KOPT-K1 (cell line): ENCODE data around the gene JPH2.
"Not testable (repeated sequence)": the region's sequence is repeated elsewhere in the genome, so short reads cannot be mapped to it uniquely, and the experiment has no call there.

Source experiments
- H3K27ac ChIP-seq: fragments of 200-600 bp; sonication (generic); 2 replicates; pipeline ENCODE4 v1.5.1; 2016; ENCODE audit warnings: antibody characterized with exemption, mild to moderate bottlenecking, low read depth, low read length; ENCODE audit not compliant: poor library complexity, severe bottlenecking
- H3K36me3 ChIP-seq: fragments of 200-600 bp; sonication (generic); 2 replicates; pipeline ENCODE4 v1.5.1; 2017; ENCODE audit warnings: antibody characterized with exemption, mild to moderate bottlenecking, low read length, moderate library complexity; ENCODE audit not compliant: insufficient read depth
- H3K9me3 ChIP-seq: fragments of 200-600 bp; sonication (generic); 2 replicates; pipeline ENCODE4 v1.5.1; 2017; ENCODE audit warnings: antibody characterized with exemption, low read length, mild to moderate bottlenecking; ENCODE audit not compliant: insufficient read depth, poor library complexity, severe bottlenecking

The JPH2 gene

DNA sequence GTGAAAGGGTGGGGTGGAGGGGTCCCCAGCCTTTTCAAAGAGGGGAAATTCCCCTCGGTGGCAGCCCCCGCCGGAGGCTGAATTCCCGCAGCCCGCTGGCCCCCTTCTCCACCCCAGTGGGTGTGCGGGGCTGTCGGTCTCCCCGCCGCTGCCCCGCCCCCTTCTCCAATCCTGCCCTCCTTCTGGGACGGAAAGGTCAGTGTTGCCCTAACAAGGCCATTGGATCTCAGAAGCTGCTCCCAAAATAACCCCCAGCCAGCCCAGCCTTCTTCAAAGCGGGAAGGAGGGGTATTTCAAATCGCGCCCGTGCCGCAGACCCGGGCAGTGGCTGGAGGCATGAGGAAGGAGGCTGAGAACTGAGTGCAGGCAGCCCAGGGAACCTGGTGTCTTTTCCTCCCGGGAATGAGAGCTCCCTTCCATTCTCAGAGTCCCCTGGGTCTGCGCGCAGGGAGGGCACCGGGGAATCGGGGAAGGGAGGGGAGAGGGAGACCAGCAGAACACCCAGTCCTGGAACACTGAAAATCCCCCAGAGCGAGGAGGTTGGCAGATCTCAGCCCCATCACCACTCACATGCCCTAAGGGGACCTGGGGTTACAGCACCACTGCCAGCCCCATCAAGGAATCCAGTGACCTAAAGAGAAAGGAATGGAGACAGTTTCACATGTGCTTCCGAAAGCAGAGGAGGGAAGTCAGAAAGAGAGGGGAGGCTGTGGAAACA is at the start of gene JPH2:
Gene JPH2 (minus strand): TSS at position 135 of the 718 bp plus-strand sequence. CDS start 483 bp downstream, outside the sequence.
- no peak within 1 kb of the TSS for H3K27ac ChIP-seq
- H3K9me3 ChIP-seq, result no peaks in the 10 kb centered on the region
- H3K36me3 ChIP-seq, result no peaks in the 10 kb centered on the region

DNA sequence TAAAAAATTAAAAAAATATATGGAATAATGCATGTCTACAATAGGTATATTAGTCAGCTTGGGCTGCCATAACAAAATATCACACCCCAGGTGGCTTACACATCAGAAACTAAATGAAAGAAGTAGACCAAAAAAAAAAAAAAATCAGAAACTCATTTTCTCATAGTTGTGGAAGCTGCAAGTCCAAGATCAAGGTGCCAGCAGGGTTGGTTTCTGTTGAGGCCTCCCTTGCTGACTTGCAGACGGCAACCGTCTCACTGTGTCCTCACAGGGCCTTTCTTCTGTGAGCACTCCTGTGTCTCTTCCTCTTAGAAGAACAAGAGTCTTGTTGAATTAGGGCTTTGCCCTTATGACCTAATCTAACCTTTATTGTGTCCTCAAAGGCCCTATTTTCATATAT is 48.7 kb upstream of the JPH2 start:
- H3K36me3 ChIP-seq, result no peaks in the 10 kb centered on the region
- no peak overlapping the region for H3K27ac ChIP-seq
- no peaks in the 10 kb centered on the region for H3K9me3 ChIP-seq

DNA sequence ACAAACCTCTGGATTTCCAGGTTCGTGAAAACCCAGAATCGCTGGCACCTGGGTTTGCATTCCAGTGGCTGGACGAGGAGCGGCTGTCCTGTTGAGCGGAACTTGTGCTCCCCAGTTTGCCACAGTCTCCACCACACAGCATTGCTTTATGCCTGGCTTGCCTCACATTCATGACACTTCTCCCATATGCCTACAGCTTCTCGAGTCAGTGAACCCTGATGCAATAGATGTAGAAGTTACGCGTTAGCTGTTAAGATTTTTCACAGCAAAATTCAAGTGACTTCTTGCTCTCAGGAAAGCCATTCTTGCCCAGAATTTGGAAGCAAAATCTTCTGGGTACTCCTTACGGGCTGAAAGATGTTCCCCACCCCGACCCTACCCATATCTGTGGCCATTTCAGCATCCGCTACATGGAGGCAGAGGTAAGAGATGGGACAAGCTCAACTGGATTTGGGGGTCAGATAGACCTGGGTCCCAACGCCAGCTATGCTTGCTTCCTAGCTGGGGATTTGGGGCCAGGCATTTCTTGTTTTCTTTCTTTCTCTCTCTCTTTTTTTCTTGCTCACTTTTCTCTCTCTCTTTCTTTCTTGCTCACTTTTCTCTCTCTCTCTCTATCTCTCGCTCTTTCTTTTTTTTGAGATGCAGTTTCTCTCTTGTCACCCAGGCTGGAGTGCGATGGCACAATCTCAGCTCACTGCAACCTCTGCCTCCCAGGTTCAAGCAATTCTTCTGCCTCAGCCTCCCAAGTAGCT is 47.8 kb upstream of the JPH2 start:
- Histone ChIP-seq H3K9me3 (no peaks in the 10 kb centered on the region), H3K36me3 (no peaks in the 10 kb centered on the region), H3K27ac (no peak overlapping the region)

DNA sequence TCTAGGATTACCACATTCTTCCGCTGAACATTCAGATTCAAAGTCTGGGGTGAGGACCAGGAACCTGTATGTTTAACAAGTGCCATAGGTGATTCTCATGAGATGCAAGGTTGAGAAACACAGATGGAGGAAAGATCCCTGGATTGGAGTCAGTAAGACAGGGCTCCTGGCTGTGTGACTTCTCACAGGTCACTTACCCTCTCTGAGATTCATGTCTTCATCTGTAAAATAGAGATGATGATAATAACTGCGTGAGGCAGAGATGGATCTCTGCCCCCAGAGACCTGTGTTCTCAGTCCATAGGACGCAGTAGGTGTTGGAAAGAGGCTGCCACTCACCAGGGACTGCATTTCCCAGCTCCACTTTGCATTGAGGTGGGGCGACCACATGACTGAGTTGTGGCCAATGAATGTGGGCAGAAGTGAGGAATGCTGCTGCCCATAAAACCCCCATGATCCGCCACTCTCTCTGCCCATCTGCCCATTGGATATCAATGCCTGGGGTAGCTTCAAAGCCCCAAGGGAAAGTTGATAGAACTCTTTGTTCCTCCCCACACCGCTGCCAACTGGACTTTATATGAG is 46.5 kb upstream of the JPH2 start:
- no peaks in the 10 kb centered on the region for H3K36me3 ChIP-seq
- no peak overlapping the region for H3K27ac ChIP-seq
- no peaks in the 10 kb centered on the region for H3K9me3 ChIP-seq

DNA sequence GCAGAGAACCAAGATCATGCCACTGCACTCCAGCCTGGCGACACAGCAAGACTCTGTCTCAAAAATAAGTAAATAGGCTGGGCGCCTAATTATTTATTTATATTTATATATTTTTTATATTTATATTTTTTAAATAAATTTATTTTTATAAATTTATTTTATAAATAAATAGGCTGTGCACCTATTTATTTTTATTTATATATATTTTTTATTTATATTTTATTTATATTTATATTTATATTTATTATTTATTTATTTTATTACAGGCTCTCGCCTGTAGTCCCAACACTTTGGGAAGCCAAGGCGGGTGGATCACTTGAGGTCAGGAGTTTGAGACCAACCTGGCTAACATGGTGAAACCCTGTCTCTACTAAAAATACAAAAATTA is 45.5 kb upstream of the JPH2 start:
- not testable (repeated sequence) for H3K36me3 ChIP-seq, H3K27ac ChIP-seq, H3K9me3 ChIP-seq

DNA sequence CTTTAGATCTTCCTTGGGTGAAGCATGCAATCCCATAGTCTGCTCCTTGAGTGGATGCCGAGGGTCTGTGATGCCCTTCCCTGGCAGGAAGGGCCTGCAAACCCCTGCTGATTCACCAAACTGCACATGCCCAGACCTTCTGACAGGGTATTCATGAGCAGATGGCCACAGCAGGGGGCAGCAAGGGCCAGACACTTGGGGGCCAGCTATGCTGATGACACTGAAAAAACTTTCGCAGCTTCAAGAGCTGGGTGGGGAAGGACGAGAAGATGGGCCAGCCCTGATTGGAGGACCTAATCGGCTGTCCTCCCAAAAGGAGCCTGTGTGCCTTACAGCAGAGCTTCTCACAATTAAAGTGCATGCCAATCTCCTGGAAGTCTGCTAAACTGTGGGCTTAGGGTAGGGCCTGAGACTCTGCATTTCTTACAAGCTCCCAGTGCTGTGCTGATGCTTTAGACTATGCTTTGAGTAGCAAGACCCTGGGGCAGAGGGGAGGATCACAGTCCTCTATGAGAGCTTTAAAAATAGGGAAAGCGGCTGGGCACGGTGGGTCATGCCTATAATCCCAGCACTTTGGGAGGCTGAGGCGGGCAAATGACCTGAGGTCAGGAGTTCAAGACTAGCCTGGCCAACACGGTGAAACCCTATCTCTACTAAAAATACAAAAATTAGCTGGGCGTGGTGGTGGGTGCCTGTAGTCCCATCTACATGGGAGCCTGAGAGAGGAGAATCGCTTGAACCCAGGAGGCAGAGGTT is 44.9 kb upstream of the JPH2 start:
- Histone ChIP-seq H3K27ac (no peak overlapping the region), H3K36me3 (no peaks in the 10 kb centered on the region), H3K9me3 (no peaks in the 10 kb centered on the region)

DNA sequence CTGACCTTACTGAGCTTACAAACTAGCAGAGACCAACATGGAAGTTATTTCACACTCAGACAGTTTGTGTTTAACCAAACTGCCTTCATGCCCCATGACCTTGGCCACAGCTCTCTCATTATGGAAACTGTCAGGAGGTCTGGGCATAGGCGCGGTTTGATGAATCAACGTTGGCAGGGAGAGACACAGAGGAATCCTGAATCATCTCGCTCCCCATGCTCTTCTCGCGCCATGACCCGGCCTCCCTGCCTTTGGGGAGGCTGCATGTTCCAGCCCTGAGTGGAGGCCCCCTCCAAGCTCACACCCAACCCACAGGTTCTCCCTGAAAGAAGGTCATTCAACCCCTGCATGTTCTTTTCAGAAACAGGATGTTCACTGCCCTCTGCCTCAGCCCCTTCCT is 44.2 kb upstream of the JPH2 start:
- Histone ChIP-seq H3K36me3 (no peaks in the 10 kb centered on the region), H3K27ac (no peak overlapping the region), H3K9me3 (no peaks in the 10 kb centered on the region)

DNA sequence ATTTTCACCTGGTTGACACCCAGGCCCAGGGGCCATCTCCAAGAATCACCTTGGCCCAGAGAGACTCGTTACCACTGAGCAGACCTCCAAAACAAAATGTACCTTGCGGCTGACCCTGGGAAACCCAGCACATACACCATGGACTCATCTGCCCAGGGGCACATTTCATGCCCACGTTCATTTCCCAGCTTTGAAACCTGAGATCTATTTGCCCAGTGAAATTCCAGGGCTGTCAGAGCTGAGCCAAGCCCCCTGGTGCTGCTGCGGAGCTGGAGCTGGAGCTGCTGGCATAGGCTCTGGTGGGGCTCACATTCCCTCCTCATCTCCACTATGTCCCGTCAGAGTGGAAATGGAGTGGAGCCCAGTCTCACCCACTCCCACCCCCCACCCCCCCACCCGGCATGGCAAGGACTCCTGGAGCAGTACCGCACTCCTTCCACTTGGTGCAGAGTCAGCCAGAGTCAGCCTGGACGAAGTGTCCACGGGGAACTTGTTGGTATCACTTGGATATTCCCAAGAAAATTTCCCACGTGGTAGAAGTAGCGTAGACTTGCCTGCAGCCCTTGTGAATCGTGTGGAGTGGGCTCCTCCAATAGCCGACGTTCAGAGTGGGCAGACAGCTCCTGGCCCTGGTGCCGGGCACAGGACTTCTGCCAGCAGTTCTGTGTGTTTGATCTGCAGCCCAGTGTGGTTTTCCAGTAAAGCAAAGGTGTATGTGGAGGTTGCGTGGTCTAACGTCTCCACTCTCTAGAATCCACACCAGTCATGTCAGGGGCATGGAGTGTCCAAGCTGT is 41.7 kb upstream of the JPH2 start:
- no peak overlapping the region for H3K27ac ChIP-seq
- H3K36me3 ChIP-seq, result no peaks in the 10 kb centered on the region
- H3K9me3 ChIP-seq, result no peaks in the 10 kb centered on the region

DNA sequence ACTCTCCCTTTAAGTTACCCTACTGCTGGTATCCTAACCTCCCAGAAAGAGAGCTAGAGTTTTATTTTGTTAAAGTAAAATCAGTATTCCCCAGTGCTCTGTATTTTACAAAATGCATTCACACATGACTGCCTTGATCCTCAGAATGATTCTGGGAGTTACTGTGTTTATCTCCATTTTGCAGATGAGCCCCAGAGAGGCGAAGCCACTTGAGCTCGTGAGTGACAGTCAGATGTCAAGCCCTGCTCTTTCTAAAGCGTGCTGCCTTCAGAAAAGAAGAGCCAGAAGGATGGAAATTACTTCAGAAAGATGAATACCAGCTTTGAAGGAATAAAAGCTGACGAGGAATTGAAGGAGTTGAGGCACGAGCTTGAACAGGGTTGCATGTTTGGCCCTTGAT is 37.6 kb upstream of the JPH2 start:
- H3K36me3 ChIP-seq, result no peaks in the 10 kb centered on the region
- no peak overlapping the region for H3K27ac ChIP-seq

DNA sequence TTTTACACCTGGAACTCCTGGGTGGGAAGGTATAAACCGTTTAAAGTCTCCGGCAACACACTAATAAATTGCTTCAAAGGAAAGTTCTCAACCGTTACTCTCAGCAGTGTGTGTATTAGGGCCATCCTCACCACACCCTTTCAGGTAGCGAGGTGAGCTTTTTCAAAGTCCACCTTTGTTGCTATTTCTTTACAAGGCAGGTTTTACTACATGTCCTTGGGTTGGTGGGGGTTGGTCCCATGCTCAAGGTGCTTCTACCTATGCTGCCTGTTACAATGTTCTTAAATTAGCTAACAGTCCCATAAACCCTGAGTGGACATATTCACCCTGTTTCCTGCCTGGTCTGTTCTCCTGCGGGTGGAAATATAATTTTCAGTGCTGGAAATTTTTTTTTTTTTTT is 36.7 kb upstream of the JPH2 start:
- H3K9me3 ChIP-seq, result no peaks in the 10 kb centered on the region
- no peaks in the 10 kb centered on the region for H3K36me3 ChIP-seq
- no peak overlapping the region for H3K27ac ChIP-seq

More for the DNA sequence above, 37.6 kb upstream of the JPH2 start:
- H3K9me3 ChIP-seq, result no peaks in the 10 kb centered on the region

DNA sequence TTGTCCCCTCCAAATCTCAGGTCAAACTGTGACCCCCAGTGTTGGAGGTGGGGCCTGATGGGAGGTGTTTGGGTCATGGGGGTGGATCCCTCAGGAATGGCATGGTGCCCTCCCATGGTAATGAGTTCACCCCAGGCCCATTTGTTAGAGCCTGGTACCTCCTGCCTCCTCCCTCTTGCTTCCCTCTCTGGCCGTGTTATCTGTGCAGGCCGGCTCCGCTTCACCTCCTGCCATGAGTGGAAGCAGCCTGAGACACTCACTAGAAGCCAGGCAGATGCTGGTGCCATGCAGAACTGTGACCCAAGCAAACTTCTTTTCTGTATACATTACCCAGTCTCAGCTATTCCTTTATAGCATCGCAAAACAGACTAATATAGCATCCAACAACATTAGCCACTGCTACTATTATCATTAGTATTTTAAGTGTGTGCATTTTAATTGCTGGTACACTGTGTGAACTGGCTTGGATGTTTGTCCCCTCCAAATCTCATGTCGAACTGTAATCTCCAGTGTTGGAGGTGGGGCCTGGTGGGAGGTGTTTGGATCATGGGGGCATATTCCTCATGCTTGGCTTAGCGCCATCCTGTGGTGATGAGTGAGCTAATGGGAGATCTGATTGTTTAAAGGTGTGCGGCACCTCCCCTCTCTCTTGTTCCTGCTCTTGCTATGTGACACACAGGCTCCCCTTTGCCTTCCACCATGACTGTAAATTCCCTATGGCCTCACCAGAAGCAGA is 35.8 kb upstream of the JPH2 start:
- H3K27ac ChIP-seq, result no peak overlapping the region
- no peaks in the 10 kb centered on the region for H3K9me3 ChIP-seq
- H3K36me3 ChIP-seq, result no peaks in the 10 kb centered on the region

DNA sequence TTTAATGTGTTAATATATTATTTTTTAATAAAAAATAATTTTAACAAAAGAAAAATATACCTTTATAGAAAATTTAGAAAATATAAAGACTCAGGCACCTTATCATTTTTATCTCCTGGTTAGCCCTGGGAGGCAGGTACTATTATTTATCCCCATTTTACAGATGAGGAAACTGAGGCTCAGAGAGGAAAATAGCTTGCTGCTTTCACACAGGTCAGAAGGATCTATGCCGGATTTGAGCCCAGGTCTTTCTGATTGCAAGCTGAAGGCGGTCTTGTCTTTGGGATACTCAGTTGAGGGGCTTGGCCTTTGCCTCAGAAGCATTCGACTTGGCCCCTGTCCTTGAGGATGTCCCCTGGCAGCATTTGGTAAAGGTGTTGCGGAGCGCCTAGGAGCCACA is 35.0 kb upstream of the JPH2 start:
- Histone ChIP-seq H3K36me3 (no peaks in the 10 kb centered on the region), H3K9me3 (no peaks in the 10 kb centered on the region), H3K27ac (no peak overlapping the region)

DNA sequence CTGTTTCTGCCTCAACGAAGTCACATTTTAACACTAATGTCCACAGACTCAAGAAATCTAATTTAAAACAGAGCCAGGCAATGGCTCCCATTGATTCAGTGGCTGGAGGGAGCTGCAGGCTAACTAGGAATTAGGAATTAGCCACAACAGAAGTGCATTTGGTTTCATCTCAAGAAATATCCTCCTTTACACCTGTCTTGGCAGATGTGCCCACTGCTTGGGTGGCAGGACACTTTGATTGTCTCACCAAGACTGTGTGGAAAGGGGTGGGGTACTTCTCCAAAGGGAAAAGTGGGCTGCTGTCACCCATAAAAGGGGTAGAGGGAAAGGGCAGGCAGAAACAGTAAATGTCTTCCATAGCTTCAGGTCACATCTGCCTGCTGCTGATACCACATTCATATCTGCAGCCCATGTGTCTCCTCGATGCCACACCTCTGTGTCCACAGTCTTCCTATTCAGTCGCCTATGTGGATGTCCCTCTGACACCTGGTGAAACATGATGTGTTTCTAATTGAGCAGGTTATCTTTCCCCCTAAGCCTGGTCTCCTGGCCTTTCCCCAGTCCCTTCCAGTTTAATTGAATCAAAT is 34.5 kb upstream of the JPH2 start:
- Histone ChIP-seq H3K27ac (no peak overlapping the region), H3K36me3 (no peaks in the 10 kb centered on the region), H3K9me3 (no peaks in the 10 kb centered on the region)

DNA sequence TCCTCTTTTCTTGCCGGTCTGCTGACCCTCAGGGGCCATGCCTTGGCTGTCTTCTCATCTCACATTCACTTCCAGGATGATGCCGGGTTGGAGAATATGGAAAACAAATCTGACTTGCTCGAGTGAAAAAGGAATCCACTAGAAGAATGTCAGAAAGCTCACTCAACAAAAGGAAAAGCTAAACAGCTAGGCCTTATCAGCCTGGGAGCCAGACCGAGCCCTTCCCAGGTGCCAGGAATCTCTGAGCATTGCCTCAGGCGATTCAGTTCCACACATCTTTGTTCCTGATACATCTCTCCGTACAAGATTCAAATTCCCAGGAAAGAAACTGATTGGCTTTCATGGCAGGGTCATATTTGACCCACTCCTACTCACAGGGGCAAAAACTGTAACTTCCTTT is 32.8 kb upstream of the JPH2 start:
- no peaks in the 10 kb centered on the region for H3K36me3 ChIP-seq
- H3K9me3 ChIP-seq, result no peaks in the 10 kb centered on the region
- no peak overlapping the region for H3K27ac ChIP-seq
